Measurements from ENCODE around the gene PICK1.
"Not testable (repeated sequence)": the region's sequence is repeated elsewhere in the genome, so short reads cannot be mapped to it uniquely, and the experiment has no call there.

Gene PICK1

DNA sequence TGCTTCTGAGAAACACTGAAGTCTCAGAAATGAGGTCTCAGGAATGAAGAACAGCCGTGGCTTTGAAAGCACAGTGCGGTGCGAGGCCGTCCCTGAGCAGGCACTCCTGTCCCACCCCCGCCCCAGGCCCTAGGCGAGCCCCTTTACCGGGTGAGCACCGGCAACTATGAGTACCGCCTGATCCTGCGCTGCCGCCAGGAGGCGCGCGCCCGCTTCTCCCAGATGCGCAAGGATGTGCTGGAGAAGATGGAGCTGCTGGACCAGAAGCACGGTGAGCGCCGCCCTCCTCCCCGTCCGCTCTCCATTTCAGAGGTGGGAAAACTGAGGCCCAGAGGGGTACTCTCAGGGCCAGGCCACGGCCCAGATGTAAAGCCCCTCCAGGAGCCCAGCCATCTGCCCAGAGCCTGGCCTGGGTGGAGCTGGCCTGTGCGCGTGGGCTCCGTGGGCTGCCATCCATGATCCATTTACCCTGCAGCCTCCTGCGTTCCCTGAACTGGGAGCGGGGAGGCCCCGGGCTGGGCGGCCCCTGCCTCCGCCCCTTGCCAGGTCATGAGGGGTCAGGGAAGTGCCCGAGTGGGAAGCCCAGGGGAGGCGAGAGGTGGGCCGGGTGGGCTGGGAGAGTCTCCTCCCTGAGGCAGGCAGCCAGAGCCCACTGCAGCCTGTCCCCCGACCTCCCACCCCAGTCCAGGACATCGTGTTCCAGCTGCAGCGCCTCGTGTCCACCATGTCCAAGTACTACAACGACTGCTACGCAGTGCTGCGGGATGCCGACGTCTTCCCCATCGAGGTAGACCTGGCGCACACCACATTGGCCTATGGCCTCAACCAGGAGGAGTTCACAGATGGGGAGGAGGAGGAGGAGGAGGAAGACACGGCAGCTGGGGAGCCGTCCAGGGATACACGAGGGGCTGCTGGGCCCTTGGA lies 17.2 kb downstream of the PICK1 start:
- no peak for DNase-seq (ENCODE audit: low read depth in 2 of 2, low spot score in 1 of 2)

DNA sequence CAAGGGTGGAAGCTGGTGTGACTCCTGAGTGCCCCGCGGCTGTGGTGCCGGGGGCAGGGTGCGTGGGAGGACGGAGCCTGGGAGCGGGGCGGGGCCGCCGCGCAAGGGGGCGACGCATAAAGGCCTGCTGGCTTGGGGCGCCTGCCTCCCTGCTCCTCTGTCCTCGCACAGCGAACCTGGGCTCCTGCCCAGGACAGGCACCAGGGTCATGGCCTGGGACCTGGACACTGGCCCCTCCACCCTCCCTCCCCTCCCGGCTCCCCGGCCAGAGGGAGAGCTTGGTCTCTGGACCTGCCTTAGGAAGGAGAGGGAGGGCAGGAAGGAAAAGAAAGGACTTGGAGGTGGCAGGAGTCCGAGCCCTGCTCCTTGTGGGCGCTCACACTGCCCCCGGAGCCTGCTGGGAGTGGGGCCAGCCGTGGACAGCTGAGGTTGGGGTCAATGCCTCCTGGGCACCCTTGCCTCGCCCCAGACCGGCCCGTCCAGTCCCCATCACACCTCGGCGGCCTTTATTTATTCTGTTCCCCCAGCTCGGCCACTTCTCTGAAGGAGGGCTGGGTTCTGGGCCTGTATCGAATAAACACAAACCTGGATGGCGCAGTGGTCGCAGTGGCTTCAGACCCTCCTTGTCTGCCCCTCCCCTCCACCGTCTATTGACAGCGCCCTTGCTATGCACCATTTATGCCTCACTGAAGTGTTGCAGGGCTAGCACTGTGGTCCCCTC lies 18.1 kb downstream of the PICK1 start:
- DNase-seq (ENCODE audit: low read depth in 2 of 2, low spot score in 1 of 2): no peak

DNA sequence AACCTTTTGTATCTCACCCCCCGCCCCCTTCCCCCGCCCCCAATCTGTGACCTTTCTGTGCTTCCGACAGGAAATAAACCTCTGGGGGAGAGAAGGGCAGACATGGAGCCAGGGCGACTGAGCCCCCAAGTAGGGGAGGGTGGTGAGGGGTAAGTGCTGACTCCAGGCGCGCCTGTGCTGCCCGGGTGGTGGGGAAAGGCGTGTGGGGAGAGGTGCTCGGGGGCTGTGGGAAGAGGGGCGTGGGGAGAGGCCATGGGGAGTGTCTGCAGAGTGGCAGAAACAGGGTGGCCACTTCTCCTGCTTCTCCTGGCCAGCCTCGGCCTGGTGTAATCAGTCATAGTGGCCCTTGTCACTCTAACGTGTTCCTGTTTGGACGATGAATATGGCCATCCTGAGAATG lies 18.8 kb downstream of the PICK1 start:
- DNase-seq (ENCODE audit: low read depth in 2 of 2, low spot score in 1 of 2): no peak

DNA sequence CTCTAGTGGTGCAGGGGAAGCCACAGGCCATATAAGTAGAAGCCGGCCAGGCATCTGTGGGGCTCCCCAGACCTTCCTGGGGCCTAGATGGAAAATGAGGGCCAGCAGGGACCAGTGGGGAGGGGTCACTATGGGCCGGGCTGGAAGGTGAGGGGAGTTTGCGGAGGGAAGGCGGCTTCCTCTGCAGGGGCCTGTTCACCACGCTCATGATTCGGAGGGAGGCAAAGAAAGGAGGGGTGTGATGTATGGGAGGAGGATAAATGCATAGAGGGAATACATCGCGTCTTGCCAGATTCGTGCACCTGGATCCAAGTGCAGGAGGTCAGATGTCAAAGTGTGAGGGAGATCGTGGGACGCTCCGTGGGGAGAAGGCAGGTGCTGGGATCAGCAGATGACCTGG lies 19.9 kb downstream of the PICK1 start:
- no peak for DNase-seq (ENCODE audit: low read depth in 2 of 2, low spot score in 1 of 2)

DNA sequence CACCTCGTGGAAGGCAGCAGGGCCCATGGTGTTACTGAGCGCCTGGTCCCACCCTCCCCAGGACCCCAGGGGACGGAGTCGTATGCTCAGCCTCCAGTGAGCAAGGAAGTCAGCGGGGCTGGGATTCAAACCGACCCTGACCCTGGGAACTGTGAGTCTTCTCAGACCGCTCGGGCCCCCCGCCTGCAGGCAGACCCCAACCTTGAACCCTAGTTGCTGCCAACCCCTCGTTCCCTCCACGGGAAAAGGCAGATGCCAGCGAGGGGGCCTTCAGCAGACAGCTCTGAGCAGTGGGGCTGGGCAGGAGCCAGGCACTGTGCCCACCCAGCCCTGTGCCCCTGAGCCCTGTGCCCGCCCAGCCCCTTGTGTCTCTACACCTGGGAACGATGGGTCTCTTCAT lies 20.4 kb downstream of the PICK1 start:
- no peak for DNase-seq (ENCODE audit: low read depth in 2 of 2, low spot score in 1 of 2)

DNA sequence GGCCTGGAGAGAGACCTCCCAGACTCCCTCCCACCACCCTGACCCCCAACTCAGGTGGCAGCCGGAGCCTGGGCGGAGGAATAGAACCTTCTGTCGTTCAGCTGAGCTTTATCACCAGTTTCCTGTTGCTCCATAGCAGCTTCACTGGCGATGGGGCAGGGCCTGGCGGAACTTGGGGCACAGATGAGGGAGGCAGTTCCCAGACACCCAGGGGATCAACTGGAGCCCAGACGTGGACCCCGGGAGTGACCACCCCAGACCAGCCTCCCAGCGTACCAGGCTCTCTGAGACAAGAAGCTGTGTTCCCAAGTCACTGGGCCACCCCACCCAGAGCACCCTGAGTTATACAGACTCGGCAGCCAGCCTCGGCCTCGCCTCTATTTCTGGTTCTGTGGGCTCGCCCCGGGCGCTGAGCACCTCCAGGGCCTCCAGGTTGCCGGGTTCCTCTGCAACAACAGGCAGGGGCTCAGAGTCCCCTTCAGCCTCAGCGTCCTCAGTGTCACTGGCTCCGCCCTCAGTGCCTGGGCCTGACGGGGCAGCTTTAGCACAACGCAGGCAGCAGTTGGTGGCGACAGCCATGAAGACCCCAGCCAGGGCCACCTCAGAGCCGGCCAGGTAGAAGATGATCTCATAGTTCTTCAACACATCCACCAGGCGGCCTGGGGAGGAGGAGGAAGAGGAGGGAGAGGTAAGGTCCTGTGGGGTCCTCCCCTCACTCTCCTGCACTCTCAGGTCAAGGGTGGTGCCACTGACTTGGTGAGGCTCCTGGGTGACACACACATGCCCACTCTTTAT lies 21.0 kb downstream of the PICK1 start:
- no peak for DNase-seq (ENCODE audit: low read depth in 2 of 2, low spot score in 1 of 2)

DNA sequence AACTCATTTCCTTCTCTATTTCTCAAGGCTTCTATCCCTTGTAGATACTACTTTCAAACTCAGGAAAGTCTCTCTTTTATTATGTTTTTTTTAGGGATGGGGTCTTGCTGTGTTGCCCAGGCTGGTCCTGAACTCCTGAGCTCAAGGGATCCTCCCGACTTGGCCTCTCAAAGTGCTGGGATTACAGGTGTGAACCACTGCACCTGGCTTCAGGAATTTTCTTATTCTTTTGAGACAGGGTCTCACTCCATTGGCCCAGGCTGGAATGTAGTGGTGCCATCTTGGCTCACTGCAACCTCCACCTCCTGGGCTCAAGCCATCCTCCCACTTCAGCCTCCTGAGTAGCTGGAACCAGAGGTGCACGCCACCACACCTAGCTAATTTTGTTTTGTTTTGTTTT lies 22.0 kb downstream of the PICK1 start:
- not testable (repeated sequence) for DNase-seq (ENCODE audit: low read depth in 2 of 2, low spot score in 1 of 2)

DNA sequence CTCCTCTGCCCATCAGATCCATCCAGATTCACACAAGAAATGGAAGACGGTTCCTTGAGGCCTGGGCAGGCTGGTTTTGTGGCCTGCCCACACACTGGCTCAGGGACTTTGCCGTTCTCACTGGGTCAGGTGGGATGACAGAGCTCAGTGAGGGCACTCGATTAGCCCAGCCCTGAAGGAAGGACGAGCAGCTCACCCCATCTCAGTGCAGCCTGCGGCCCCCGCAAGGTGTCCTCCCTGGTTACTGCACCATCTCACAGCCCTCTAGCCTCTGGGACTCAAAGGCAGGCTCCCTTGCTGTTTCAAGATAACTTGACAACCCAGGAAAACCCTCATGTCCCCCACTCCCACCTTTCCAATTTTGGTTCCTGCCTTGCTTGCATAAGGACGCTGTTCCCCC lies 22.6 kb downstream of the PICK1 start:
- DNase-seq (ENCODE audit: low read depth in 2 of 2, low spot score in 1 of 2): no peak

DNA sequence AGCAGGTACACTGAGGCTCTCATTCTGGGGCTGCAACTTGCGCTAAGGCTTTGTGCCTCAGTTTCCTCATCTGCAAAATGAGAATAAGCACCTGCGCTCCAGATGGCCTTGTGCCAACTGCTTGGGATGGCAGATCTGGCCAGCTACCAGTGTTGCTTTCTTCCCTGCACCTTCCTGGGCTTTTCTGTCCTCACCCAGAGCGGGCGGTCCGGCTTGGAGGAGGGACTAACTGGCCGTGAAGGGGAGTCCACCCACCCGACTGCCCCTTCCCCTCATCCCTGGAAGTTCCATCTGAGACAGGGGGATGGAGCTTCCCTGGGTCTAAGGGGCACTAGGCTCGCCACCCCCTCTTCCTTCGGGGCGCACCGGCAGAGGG lies 23.3 kb downstream of the PICK1 start:
- DNase-seq (ENCODE audit: low read depth in 2 of 2, low spot score in 1 of 2): no peak

DNA sequence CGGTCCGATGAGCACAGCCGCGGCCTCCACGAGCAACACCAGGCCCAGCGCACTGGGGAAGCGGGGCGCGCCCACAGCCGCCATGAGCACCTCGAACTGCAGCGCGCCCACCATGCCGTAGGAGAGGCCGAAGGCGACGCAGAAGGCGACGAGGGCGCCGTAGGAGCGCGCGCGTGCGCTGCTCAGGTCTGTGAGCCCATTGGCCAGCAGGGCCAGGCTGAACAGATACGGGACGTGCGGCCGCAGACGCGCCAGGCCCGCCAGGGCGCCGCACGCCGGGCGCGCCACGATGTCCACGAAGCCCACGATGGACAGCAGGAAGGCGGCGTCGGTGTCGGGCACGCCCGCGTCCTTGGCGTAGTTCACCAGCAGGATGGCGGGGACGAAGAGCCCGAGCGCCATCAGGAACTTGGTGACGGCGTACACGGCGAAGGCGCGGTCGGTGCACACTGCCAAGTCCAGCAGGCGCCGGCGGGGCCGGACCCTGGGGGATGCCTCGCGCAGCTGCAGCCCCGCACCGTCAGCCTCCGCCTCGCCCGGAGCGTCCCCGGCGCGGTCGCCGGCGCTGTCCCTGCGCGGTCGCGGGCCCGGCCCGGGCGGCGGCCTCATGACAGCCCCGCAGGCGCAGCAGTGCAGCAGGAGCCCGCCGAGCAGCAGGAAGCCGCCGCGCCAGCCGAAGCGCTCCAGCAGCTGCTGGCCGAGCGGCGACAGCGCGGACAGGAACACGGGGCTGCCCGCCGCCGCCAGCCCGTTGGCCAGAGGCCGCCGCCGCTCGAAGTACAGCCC lies 23.8 kb downstream of the PICK1 start:
- DNase-seq (ENCODE audit: low read depth in 2 of 2, low spot score in 1 of 2): no peak

DNA sequence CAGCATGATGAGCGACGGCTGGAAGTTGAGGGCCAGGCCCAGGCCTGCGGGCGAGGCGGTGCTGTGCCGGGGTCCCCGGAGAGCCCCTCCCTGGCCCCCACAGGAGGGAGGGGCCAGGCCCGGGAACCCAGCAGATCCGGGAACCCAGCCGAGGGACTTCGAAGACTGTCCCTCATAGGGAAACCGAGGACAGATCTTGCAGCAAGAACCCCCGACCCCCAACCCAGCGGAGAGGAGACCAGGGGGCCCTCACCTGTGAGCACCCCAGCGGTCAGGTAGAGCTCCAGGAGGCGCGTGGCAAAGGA lies 24.4 kb downstream of the PICK1 start:
- DNase-seq (ENCODE audit: low read depth in 2 of 2, low spot score in 1 of 2): no peak

DNA sequence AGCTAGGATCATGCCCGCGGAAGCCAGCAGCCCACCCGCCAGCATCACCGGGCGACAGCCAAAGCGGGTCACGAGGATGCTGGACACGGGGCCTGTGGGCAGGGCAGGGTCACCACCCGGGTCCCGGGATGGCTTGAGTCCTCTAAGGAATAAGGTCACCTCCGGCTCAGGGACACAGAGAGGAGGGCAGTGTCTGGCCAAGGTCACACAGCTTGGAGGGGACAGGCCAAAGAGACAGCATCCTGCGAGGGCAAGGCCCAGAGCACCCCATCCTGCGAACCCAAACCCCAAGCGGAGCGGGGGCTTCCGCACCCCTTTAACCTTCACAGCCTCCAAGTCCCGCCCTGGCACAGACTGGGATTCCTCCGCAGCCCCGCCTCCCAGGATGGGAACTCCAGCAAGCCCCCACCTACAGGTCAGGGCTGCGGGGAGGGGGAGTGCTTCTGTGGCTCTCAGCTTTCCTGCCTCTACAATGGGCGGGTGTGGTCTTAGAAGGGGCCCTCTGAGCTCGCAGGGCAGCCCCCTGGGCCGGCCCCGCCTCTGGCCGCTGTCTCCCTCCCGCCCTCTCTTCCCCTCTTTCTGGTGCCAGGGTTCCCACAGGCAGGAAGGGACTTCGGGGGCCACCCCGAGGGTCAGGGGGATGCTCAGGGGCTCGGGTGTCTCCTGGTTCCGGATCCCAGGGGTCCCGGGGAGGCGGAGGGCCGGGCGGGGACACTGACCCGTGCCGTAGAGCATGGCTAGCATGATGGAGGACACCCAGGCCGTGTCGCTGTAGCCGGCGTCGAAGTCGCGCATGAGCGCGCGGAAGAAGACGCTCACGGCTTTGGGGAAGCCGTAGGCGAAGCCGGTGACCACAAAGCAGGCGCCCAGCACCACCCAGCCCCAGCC lies 25.0 kb downstream of the PICK1 start:
- DNase-seq (ENCODE audit: low read depth in 2 of 2, low spot score in 1 of 2): no peak

DNA sequence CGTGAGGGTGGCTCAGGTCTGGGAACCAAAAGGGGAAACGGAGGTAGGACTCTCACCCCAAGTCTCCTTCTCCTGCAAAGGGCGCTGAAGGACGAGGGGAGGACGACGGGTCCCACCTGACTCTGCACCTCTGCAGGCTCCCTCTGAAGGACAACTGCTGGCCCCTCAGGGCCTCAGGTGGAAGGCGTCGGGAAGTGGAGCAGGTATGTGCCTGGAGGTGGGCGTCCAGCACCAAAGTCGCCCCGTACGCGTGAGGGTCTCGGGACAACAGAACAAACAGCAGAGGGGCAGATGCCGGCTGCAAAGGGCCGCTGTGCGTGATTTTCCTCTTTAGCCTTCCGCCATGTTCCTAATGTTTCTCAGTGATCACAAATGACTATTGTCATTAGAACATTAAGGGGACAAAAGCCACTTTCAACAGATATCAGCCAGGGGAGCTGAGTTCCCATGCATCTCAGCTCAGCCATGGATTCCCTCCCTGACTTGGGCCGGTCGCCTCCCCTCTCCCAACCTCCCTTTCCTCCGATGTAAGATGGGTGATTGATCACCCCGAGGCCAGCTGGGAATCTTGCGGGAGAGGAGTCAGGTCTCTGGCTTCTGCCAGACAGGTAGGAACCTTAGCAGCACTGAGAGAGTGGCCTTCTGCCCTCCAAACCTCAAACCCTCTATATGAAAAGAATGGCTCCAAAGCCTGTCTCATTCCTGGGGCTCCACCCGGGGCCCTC lies 25.9 kb downstream of the PICK1 start:
- DNase-seq (ENCODE audit: low read depth in 2 of 2, low spot score in 1 of 2): no peak

DNA sequence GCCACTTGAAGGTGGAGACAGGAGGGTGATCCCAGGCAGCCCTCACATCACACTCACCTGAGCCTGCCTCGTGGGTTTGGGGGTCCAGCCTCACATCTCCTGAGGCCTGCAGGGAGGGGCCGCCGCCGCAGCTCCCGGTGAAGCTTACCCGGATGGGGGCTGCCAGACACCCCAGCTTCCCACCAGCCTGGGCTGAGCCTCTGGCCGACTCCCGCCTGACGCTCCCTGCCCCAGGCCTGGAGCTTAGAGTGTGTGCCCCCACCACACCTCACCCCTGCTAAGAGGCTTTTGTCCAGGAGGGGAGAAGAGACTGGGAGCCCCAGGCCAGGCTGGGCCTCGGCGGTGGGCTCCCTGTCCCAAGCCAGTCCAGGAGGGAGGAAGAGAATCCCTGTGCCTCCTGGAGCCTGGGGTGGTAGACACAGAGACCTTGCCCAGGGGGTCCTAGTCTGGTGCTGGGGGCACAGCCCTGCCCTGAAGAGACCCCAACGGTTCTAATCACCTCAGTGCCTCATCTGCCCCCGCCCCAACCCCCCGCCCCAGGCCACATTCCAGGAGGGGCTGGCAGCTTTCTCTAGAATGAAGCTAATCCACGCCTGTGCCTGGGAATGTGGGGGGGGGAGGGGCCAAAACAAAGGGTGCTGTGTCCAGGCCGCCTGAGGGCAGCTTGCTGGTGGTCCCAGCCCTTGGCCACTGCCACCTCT lies 26.9 kb downstream of the PICK1 start, which contains the start of gene SLC16A8:
TSS of gene SLC16A8 (minus strand) at position 254 of the 701 bp plus-strand sequence. CDS start 1,311 bp downstream, outside the sequence.
- DNase-seq (ENCODE audit: low read depth in 2 of 2, low spot score in 1 of 2): no peak

DNA sequence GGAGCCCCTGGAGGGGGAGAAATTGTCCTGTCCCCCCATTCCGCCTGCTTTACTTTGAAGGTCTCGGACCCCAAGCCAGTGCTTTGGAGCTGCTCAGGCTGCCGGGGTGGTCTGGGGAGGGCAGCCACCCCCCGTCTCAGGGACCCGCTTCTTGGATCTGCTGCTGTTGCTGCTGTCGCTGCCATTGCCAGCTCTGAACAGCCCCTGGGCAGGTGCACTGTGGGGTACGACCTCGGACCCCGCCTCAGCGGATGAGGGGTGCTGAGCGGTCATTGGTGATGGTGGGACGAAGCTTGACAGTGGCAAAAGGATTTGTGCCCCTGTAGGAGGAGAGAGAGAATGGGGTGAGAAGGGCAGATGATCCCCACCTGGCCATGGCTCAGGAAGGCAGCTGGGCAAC lies 27.9 kb downstream of the PICK1 start:
- DNase-seq (ENCODE audit: low read depth in 2 of 2, low spot score in 1 of 2): no peak

DNA sequence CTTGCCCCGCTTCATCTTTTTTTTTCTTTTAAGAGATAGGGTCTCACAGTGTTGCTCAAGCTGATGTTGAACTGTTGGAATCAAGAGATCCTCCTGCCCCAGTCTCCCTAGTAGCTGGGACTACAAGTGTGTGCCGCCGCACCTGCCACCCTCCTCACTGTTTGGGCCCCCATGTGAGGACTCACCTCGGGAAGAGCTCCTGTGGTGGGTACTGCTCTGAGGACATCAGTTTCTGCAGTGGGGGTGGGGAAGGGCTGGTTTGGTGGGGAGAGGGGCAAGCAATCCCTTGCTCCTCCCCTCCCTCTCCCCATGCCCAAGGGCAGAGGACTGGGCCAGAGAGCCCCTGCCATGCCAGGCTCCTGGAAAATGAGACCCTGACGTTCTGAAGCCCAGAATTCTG lies 28.3 kb downstream of the PICK1 start:
- no peak for DNase-seq (ENCODE audit: low read depth in 2 of 2, low spot score in 1 of 2)

DNA sequence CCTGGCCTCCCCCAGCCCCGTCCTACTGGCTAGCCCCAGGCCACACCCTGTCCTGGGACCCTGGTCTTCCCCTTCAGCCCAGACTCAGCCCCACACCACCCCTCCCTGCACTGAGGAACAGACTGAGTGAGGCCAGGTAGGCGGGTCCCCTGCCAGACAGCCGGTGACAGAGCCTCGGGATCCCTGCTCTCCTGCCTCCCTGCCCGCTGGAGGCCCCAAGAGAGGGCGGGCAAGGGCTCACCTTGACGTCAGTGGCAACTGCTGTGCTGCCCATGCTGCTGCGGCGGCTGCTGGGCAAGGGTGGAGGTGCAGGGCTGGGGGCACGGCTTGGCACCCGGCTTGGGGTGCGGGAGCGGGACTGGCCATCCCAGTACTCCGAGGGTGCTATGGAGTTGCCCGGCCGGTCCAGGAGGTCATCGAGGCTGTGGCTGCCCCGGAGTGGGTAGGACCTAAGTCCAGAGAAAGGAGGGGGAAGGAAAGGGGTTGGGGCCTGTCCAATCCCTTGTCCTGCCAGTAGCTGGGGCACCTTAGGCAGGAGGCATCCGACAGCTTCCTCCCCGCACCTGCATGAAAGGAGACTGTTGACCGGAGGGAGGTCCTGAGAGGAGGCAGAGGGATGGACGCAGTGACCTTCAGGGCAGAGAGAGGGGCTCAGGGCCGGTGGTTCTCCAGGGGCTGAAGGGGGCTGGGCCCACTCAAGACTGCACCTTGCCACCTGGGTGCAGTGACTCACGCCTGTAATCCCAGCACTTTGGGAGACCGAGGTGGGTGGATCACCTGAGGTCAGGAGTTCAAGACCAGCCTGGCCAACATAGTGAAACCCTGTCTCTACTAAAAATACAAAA lies 29.0 kb downstream of the PICK1 start:
- DNase-seq (ENCODE audit: low read depth in 2 of 2, low spot score in 1 of 2): no peak

DNA sequence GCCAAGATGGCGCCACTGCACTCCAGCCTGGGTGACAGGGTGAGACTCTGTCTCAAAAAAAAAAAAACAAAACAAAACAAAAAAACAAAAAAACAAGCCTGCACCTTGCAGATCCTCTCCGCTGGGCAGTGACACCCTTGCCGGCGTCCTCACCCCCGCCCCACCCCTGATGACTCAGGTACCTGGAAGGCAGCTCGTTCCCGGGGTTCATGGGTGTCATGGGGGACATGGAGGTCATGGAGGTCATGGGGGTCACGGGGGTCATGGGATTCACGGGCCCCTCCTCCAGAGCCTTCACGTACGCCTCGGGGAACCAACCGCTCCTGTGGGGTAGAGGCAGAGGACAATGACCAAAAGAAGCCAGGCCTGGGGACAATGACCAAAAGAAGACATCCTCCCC lies 29.7 kb downstream of the PICK1 start:
- no peak for DNase-seq (ENCODE audit: low read depth in 2 of 2, low spot score in 1 of 2)

All from stimulated activated CD8-positive, alpha-beta memory T cell treated with anti-CD3 and anti-CD28 coated beads, Interleukin-4, amount 100 ng/mL, for 1 hour (primary cell).